GM12878 (cell line): Measurements from ENCODE around the gene NOX1. TPM values are rescaled to one million over a fixed set of nuclear protein-coding genes. Genes with fewer than 3 reads are reported as not detected.

Experiments
- ATAC-seq: fragments of 200-7000 bp; cut with Tn5 transposase; 3 replicates; pipeline ENCODE4 v1.9.1; 2020; ENCODE audit warnings: mild to moderate bottlenecking, moderate library complexity
- Bru-seq: library from RNA; stranded (reverse); fragments of 400-500 nt; gene quantifications from one replicate; lab custom pipeline; 2021; lab: Mats Ljungman, UMichigan
- BruChase-seq, 2 experiments: library from RNA; stranded (reverse); fragments of 400-500 nt; gene quantifications; one replicate each; lab custom pipeline; 2021; lab: Mats Ljungman, UMichigan
- BruUV-seq: library from RNA; stranded (reverse); fragments of 400-500 nt; replicated peaks from 2 replicates; lab custom pipeline; 2021; lab: Mats Ljungman, UMichigan
- CTCF ChIA-PET: fragments of 300-600 bp; sonication (Branson Sonifier 250); formaldehyde crosslinking; extraction: SDS; loops from one replicate; lab custom pipeline; 2021; ENCODE audit warnings: inconsistent platforms; lab: Yijun Ruan, JAX
- POLR2A ChIA-PET: fragments of 350-600 bp; formaldehyde crosslinking; extraction: SDS; loops from one replicate; lab custom pipeline; 2021; ENCODE audit warnings: inconsistent platforms; lab: Charles Lee
- RAD21 ChIA-PET: fragments of 300-600 bp; sonication (Branson Sonifier 250); formaldehyde crosslinking; loops from one replicate; lab custom pipeline; 2023; ENCODE audit warnings: antibody characterized with exemption; ENCODE audit not compliant: unreplicated experiment; lab: Charles Lee
- SMC1A ChIA-PET: fragments of 300-600 bp; sonication (Branson Sonifier 250); formaldehyde crosslinking; loops from one replicate; lab custom pipeline; 2023; ENCODE audit not compliant: unreplicated experiment, uncharacterized antibody; lab: Charles Lee
- DNase-seq: peaks from one replicate; pipeline ENCODE4 v3.0.0-alpha.2; 2011; ENCODE audit warnings: low read depth, low spot score
- FAIRE-seq: peaks from 3 replicates; lab custom pipeline; 2011; peaks lifted over from hg19 to GRCh38; lab: Jason Lieb, UNC
- H2AFZ ChIP-seq: 2 replicates; pipeline ENCODE4 v1.6.0; 2011; ENCODE audit warnings: low read depth, low read length, control low read depth; ENCODE audit not compliant: control insufficient read depth
- H3K27ac ChIP-seq: 2 replicates; pipeline ENCODE4 v1.5.1; 2011; ENCODE audit warnings: control low read depth; ENCODE audit not compliant: control insufficient read depth, insufficient read depth
- H3K27me3 ChIP-seq, 2 experiments: replicated peaks in 1 of 2; 2 replicates each; pipeline versions ENCODE4 v1.6.0 to v1.6.1; 2011; ENCODE audit warnings: low read length in 1 of 2; ENCODE audit not compliant: control insufficient read depth in 2 of 2, insufficient read depth in 2 of 2
- H3K36me3 ChIP-seq, 2 experiments: 2 replicates each; pipeline ENCODE4 v1.5.1; 2011; ENCODE audit warnings: low read length in 1 of 2; ENCODE audit not compliant: control insufficient read depth in 2 of 2, insufficient read depth in 2 of 2
- H3K4me1 ChIP-seq: 2 replicates; pipeline ENCODE4 v1.6.1; 2011; ENCODE audit warnings: mild to moderate bottlenecking, low read length, moderate library complexity, mixed read lengths; ENCODE audit not compliant: control insufficient read depth, insufficient read depth
- H3K4me2 ChIP-seq: 2 replicates; pipeline ENCODE4 v1.6.0; 2011; ENCODE audit warnings: control low read depth; ENCODE audit not compliant: control insufficient read depth, insufficient read depth
- H3K4me3 ChIP-seq: fragments of 200-600 bp; sonication (generic); 2 replicates; pipeline ENCODE4 v1.5.1; 2016
- H3K79me2 ChIP-seq: 2 replicates; pipeline ENCODE4 v1.6.0; 2011; ENCODE audit warnings: low read length; ENCODE audit not compliant: control insufficient read depth, insufficient read depth
- H3K9ac ChIP-seq: 2 replicates; pipeline ENCODE4 v1.8.0; 2011; ENCODE audit warnings: low read length, control low read depth, mixed read lengths; ENCODE audit not compliant: control insufficient read depth, insufficient read depth
- H3K9me3 ChIP-seq: replicated peaks from 3 replicates; pipeline ENCODE4 v1.5.1; 2011; ENCODE audit warnings: mild to moderate bottlenecking, low read length; ENCODE audit not compliant: control insufficient read depth, insufficient read depth
- H4K20me1 ChIP-seq: 2 replicates; pipeline ENCODE4 v1.6.0; 2011; ENCODE audit not compliant: control insufficient read depth, insufficient read depth
- NR2C2 ChIP-seq: IDR thresholded peaks from 2 replicates; pipeline ENCODE4 v1.6.1; 2011; ENCODE audit warnings: borderline replicate concordance, low read depth; ENCODE audit not compliant: control insufficient read depth, insufficient read length
- POLR2AphosphoS5 ChIP-seq: IDR thresholded peaks from 2 replicates; pipeline ENCODE4 v1.6.1; 2011; ENCODE audit warnings: mild to moderate bottlenecking, low read length, inconsistent platforms
- TAF1 ChIP-seq: IDR thresholded peaks from 2 replicates; pipeline ENCODE4 v1.6.1; 2011; ENCODE audit warnings: mild to moderate bottlenecking, low read depth, low read length, borderline replicate concordance
- TCF7 ChIP-seq: IDR thresholded peaks from 2 replicates; pipeline ENCODE4 v1.6.1; 2014; ENCODE audit warnings: antibody characterized with exemption, borderline replicate concordance
- WGBS: methylation state at CpG from one replicate; pipeline ENCODE4 v1.1.6; 2016; ENCODE audit warnings: low lambda C conversion rate; ENCODE audit not compliant: insufficient replicate concordance, insufficient coverage; ENCODE audit errors: missing lambda C conversion rate; 5-methylcytosine and 5-hydroxymethylcytosine counted together
- in situ Hi-C: fragments of 300-500 bp; cut with MboI; formaldehyde crosslinking; loops from 9 replicates; pipeline ENCODE4 v1.14.3; 2018; ENCODE audit warnings: mixed read lengths
- intact Hi-C: fragments of 100-400 bp; cut with micrococcal nuclease; formaldehyde crosslinking; loops from one replicate; pipeline ENCODE4 v1.14.2; 2022; ENCODE audit not compliant: unreplicated experiment
- long read RNA-seq, 2 experiments: library from polyadenylated mRNA; unstranded; transcript quantifications; one replicate each; pipeline ENCODE4 v2.0.0, GENCODE V29; 2019 to 2020
- polyA minus RNA-seq, 3 experiments: library from RNA; depleted of rRNA, polyadenylated mRNA; stranded (reverse); fragments of >200 nt; gene quantifications; 2 replicates each; pipeline ENCODE4 v1.2.3, GENCODE V29; 2011
- polyA plus RNA-seq, 11 experiments: library from polyadenylated mRNA; depleted of rRNA in 4 of 11; unstranded in 6 of 11; stranded (reverse) in 5 of 11; fragments of >200 nt; fragmentation: Nextera tagmentation in 4 of 11; fragmentation: Illumina TruSeq in 1 of 11; extraction: Ambion mirVana in 4 of 11; extraction: Trizol in 1 of 11; gene quantifications; 1 replicate in 1 of 11; 2 replicates in 10 of 11; pipeline versions ENCODE4 v1.2.1 to v1.2.3, GENCODE V29; 2011 to 2016; ENCODE audit warnings: inconsistent platforms in 2 of 11, missing spikeins in 2 of 11, low read depth in 1 of 11
- total RNA-seq, 4 experiments: library from RNA; depleted of rRNA in 3 of 4; stranded (reverse); fragments of >200 nt in 3 of 4; fragmentation: Illumina TruSeq in 1 of 4; extraction: Trizol in 1 of 4; gene quantifications; 2 replicates each; pipeline versions ENCODE4 v1.2.1 to v1.2.3, GENCODE V29; 2013 to 2021
- TF ChIP-seq, protein P1 (sequence below): IDR thresholded peaks from 2 replicates; pipeline ENCODE4 v1.6.1; 2011; ENCODE audit warnings: borderline replicate concordance, low read depth, mild to moderate bottlenecking, moderate library complexity, mixed read lengths, low read length; ENCODE audit not compliant: insufficient read depth; ENCODE audit errors: extremely low read length

The NOX1 gene
- not detected in 2 replicates for total RNA-seq (2013; cell fraction: nucleolus; rRNA removed)
- total RNA-seq (2014; rRNA removed), result not detected in 2 replicates
- total RNA-seq (2014; rRNA removed; fragmentation: Illumina TruSeq; extraction: Trizol), result not detected in 2 replicates
- total RNA-seq (2021), result 0.16 TPM in 1 of 2 replicates, not detected in the other
- polyA plus RNA-seq (2011; ENCODE audit: low read depth), result not detected
- polyA plus RNA-seq (2011; rRNA removed), result not detected in 2 replicates
- polyA plus RNA-seq (2011; cell fraction: cytosol; rRNA removed), result not detected in 2 replicates
- not detected in 2 replicates for polyA plus RNA-seq (2011; cell fraction: nucleus; rRNA removed)
- not detected in 2 replicates for polyA plus RNA-seq (2012)
- polyA plus RNA-seq (2014; fragmentation: Illumina TruSeq; extraction: Trizol), result 0.03 TPM in 1 of 2 replicates, not detected in the other
- under 1 TPM in 1 of 2 experiments, not detected in 1; 0.09 TPM for polyA plus RNA-seq (2014; fragmentation: Nextera tagmentation; extraction: Ambion mirVana)
- polyA plus RNA-seq (2014; rRNA removed), result not detected in 2 replicates
- under 1 TPM; 0.08 TPM for polyA plus RNA-seq (2016; fragmentation: Nextera tagmentation; extraction: Ambion mirVana)
- not detected in 2 replicates for polyA minus RNA-seq (2011; rRNA and poly(A)+ RNA removed)
- polyA minus RNA-seq (2011; cell fraction: cytosol; rRNA and poly(A)+ RNA removed), result not detected in 2 replicates
- polyA minus RNA-seq (2011; cell fraction: nucleus; rRNA and poly(A)+ RNA removed), result not detected in 2 replicates
- Bru-seq, nascent RNA, result percentile 6 among the genes with signal in this experiment
- BruChase-seq, experiment 1, labeled RNA remaining after a 6-hour chase, result percentile 4 among the genes with signal in this experiment
- BruChase-seq, experiment 2, labeled RNA remaining after a 2-hour chase, result percentile 12 among the genes with signal in this experiment
- long read RNA-seq, experiment 1, result 0 reads
- long read RNA-seq, experiment 2, result 0 reads

DNA sequence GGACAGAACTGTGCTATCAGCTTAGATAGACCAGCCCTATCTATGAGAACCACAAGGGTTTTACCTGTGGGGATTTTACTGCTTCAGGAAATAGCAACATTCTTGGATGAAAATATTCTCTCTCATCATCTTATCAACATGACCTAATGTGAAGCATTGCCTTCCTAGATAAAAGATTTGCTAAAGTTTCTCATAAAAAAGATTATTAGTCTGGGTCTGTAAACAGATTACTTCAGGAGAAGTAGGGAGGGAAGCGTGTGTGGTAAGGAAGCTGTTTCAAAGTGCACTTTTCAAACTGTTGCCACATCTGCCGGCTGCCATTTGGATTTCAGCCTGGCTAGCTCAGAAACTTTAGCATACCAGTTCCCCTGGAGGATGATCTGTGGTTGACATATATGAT lies at the start of gene NOX1:
TSS of gene NOX1 (minus strand) at position 35 of the 400 bp plus-strand sequence. CDS start 220 bp downstream, outside the sequence.
- CTCF ChIA-PET, result no interaction called here
- 67% methylated on average over 2 of the region's 2 CpGs for WGBS
- no peaks in the 10 kb centered on the region for H3K36me3 ChIP-seq
- H3K79me2 ChIP-seq, result no peaks in the 10 kb centered on the region
- no peaks in the 10 kb centered on the region for H4K20me1 ChIP-seq
- no peak for TF ChIP-seq NR2C2
- TF ChIP-seq, protein P1, sequence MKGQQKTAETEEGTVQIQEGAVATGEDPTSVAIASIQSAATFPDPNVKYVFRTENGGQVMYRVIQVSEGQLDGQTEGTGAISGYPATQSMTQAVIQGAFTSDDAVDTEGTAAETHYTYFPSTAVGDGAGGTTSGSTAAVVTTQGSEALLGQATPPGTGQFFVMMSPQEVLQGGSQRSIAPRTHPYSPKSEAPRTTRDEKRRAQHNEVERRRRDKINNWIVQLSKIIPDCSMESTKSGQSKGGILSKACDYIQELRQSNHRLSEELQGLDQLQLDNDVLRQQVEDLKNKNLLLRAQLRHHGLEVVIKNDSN, result no peak
- no peak for TF ChIP-seq TAF1
- TF ChIP-seq POLR2AphosphoS5, result no peak
- no peak for TF ChIP-seq TCF7
- no TSS peak for BruUV-seq
- no peak within 1 kb of the TSS for H3K27ac ChIP-seq
- H3K9me3 ChIP-seq, result no peaks in the 10 kb centered on the region
- SMC1A ChIA-PET, result interaction anchor here (1.3 kb wide), 1 partner anchor 44 kb away, joined by 4 read pairs; no protein-coding TSS in a partner anchor
- H3K27me3 ChIP-seq, result no peaks in the 10 kb centered on the region; a peak in 1 of 4 replicates
- H3K4me1 ChIP-seq, result no peaks in the 10 kb centered on the region
- in situ Hi-C loops, result no loop called here
- ATAC-seq (peak; percentile 48), DNase-seq (no peak), FAIRE-seq (no peak)
- no peak within 1 kb of the TSS for H3K4me2 ChIP-seq
- H3K9ac ChIP-seq, result no peak within 1 kb of the TSS
- intact Hi-C loops, result no loop called here
- no peak within 1 kb of the TSS for H2AFZ ChIP-seq
- no peak within 1 kb of the TSS for H3K4me3 ChIP-seq
- POLR2A ChIA-PET, result no interaction called here
- RAD21 ChIA-PET, result no interaction called here
